ENCODE measurements around the gene RAE1.
"Not testable (repeated sequence)": the region's sequence is repeated elsewhere in the genome, so short reads cannot be mapped to it uniquely, and the experiment has no call there.

The RAE1 gene

GRCh38 chr20:57342829-57343228, 8.2 kb upstream of the RAE1 start:
- in situ Hi-C loops (cut with HindIII; ENCODE audit: low pct_ligation_motif_present, low sequenced_read_pairs) = loop anchor here (25.0 kb wide), 1 partner anchor 256 kb away; no protein-coding TSS in a partner anchor
- Histone ChIP-seq H3K27me3 (replicated peaks) (peaks cover 2% of the 10 kb centered on the region), H3K27ac (no peak overlapping the region), H3K36me3 (replicated peaks) (no peaks in the 10 kb centered on the region), H3K4me3 (ENCODE audit: low read depth, low read length) (no peak overlapping the region)
- peak; percentile 20 for DNase-seq
- TF ChIP-seq CTCF (IDR thresholded peaks at IDR 0.05; ENCODE audit: low read depth, low read length, missing control alignments) = no peak

DNA sequence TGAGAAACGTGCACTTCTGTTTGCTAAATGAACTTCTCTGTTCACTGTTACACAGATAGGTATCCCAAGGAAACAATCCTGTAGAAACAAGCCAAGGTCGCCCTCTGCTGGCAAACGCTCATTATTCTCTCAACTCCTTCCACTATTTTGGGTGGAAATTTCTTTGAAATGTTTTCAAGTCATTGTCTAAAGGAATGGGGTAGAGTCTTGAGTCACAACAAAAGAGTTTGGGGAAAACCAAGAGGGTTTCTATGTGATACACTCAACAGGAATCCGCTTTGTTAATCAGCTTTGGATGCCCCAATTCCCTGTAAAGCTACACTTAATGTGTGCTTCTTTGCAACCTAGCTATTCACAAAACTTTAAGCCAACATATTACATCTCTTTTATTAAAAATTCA, 4.6 kb upstream of the RAE1 start:
- peak; percentile 77 for DNase-seq

GRCh38 chr20:57347393-57347792, 3.7 kb upstream of the RAE1 start:
- DNase-seq = no peak
- Histone ChIP-seq H3K4me3 (ENCODE audit: low read depth, low read length) (no peak overlapping the region), H3K36me3 (replicated peaks) (no peaks in the 10 kb centered on the region), H3K27ac (no peak overlapping the region), H3K27me3 (replicated peaks) (no peaks in the 10 kb centered on the region)
- in situ Hi-C loops (cut with HindIII; ENCODE audit: low pct_ligation_motif_present, low sequenced_read_pairs) = loop anchor here (25.0 kb wide), 1 partner anchor 260 kb away; no protein-coding TSS in a partner anchor
- TF ChIP-seq CTCF (IDR thresholded peaks at IDR 0.05; ENCODE audit: low read depth, low read length, missing control alignments) = no peak

More for the DNA sequence above, 4.6 kb upstream of the RAE1 start:
- Histone ChIP-seq H3K4me3 (ENCODE audit: low read depth, low read length) (no peak overlapping the region), H3K27me3 (replicated peaks) (no peaks in the 10 kb centered on the region), H3K36me3 (replicated peaks) (no peaks in the 10 kb centered on the region), H3K27ac (no peak overlapping the region)
- in situ Hi-C loops (cut with HindIII; ENCODE audit: low pct_ligation_motif_present, low sequenced_read_pairs) = loop anchor here (25.0 kb wide), 1 partner anchor 259 kb away; no protein-coding TSS in a partner anchor
- TF ChIP-seq CTCF (IDR thresholded peaks at IDR 0.05; ENCODE audit: low read depth, low read length, missing control alignments) = peak; percentile 84

DNA sequence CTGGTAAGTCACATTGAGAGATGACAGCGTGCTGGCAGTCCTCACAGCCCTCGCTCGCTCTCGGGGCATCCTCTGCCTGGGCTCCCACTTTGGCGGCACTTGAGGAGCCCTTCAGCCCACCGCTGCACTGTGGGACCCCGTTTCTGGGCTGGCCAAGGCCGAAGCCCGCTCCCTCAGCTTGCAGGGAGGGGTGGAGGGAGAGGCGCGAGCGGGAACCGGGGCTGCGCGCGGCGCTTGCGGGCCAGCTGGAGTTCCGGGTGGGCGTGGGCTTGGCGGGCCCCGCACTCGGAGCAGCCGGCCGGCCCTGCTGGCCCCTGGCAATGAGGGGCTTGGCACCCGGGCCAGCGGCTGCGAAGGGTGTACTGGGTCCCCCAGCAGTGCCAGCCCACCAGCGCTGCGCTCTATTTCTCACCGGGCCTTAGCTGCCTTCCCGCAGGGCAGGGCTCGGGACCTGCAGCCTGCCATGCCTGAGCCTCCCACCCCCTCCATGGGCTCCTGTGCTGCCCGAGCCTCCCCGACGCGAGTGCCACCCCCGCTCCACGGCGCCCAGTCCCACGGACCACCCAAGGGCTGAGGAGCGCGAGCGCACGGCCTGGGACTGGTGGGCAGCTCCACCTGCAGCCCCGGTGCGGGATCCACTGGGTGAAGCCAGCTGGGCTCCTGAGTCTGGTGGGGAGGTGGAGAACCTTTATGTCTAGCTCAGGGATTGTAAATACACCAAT, 2.7 kb upstream of the RAE1 start:
- DNase-seq; H3K27ac ChIP-seq; H3K36me3 ChIP-seq (replicated peaks); H3K27me3 ChIP-seq (replicated peaks); H3K4me3 ChIP-seq (ENCODE audit: low read depth, low read length): not testable (repeated sequence)
- in situ Hi-C loops (cut with HindIII; ENCODE audit: low pct_ligation_motif_present, low sequenced_read_pairs) = loop anchor here (25.0 kb wide), 1 partner anchor 261 kb away; no protein-coding TSS in a partner anchor

DNA sequence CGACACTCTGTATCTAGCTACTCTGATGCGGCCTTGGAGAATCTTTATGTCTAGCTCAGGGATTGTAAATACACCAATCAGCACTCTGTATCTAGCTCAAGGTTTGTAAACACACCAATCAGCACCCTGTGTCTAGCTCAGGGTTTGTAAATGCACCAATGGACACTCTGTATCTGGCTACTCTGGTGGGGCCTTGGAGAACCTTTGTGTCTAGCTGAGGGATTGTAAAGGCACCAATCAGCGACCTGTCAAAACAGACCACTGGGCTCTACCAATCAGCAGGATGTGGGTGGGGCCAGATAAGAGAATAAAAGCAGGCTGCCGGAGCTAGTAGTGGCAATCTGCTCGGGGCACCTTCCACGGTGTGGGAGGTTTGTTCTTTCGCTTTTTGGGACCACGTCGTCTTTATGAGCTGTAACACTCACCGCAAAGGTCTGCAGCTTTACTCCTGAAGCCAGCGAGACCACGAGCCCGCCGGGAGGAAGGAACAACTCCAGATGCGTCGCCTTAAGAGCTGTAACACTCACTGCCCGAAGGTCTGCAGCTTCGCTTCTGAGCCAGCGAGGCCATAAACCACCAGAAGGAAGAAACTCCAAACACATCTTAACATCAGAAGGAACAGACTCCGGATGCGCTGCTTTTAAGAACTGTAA, 2.0 kb upstream of the RAE1 start:
- not testable (repeated sequence) for H3K4me3 ChIP-seq (ENCODE audit: low read depth, low read length); DNase-seq; H3K27ac ChIP-seq; H3K36me3 ChIP-seq (replicated peaks); H3K27me3 ChIP-seq (replicated peaks)
- in situ Hi-C loops (cut with HindIII; ENCODE audit: low pct_ligation_motif_present, low sequenced_read_pairs) = loop anchor here (25.0 kb wide), 1 partner anchor 262 kb away; no protein-coding TSS in a partner anchor

DNA sequence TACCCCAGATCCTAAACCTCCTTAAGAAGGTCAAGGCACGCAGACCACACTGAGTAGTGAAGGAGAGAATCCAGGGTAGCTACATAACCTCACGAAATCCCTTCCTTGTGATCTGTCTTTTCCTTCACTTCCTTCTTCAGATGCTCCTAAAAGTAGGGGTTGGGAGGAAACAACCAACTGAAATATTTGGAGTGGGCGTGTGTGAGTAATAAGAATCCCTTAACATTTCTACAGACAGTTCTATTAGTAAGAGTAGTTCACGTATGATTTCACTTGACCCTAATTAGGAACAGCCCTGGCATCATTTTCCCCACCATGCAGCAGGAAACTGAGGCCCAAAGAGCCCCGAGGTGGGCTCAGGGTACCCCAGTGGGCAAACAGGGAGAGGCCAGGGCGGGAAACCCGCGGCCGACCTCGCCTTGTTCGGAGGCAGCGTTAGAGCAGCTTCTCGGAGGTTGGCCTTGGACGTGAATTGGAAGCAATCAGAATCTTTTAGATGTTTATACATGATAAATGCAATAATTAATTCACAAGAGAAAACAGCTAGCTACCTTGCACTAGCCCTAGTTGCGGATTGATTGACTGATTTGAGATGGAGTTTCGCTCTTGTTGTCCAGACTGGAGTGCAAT, 859 bp upstream of the RAE1 start:
- no peak for DNase-seq
- Histone ChIP-seq H3K27ac (no peak overlapping the region), H3K27me3 (replicated peaks) (no peaks in the 10 kb centered on the region), H3K36me3 (replicated peaks) (peaks cover 12% of the 10 kb centered on the region), H3K4me3 (ENCODE audit: low read depth, low read length) (no peak overlapping the region)
- in situ Hi-C loops (cut with HindIII; ENCODE audit: low pct_ligation_motif_present, low sequenced_read_pairs) = no loop called here
- TF ChIP-seq CTCF (IDR thresholded peaks at IDR 0.05; ENCODE audit: low read depth, low read length, missing control alignments) = no peak

DNA sequence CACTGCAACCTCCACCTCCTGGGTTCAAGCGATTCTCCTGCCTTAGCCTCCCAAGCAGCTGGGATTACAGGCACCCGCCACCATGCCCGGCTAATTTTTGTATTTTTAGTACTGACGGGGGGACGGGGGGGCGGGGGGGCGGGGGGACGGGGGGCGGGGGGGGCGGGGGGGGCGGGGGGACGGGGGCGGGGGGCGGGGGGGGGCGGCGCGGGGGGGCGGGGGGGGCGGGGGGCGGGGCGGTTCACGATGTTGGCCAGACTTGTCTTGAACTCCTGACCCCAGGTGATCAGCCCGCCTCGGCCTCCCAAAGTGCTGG, 371 bp upstream of the RAE1 start:
- Histone ChIP-seq H3K4me3 (ENCODE audit: low read depth, low read length) (peak overlapping the region; percentile 97), H3K36me3 (replicated peaks) (peaks cover 16% of the 10 kb centered on the region), H3K27ac (peak overlapping the region; percentile 93)
- DNase-seq; H3K27me3 ChIP-seq (replicated peaks); in situ Hi-C loops (cut with HindIII; ENCODE audit: low pct_ligation_motif_present, low sequenced_read_pairs): not testable (repeated sequence)
